ENCODE data around the gene KRTAP4-8. TPM values are rescaled to one million over a fixed set of nuclear protein-coding genes. Genes with fewer than 3 reads are reported as not detected.
"Not testable (repeated sequence)": the region's sequence is repeated elsewhere in the genome, so short reads cannot be mapped to it uniquely, and the experiment has no call there.

KRTAP4-8 gene
- total RNA-seq, 1 donor from 2014 or later: not detected

- Histone ChIP-seq H3K36me3 (no peaks in the 10 kb centered on the region), H3K4me3 (no peak overlapping the region), H3K9me3 (no peaks in the 10 kb centered on the region), H3K27ac (no peak overlapping the region), H3K27me3 (no peaks in the 10 kb centered on the region), H3K4me1 (no peaks in the 10 kb centered on the region)
- no peak for DNase-seq
- ATAC-seq: no peak
- TF ChIP-seq CTCF (IDR thresholded peaks at IDR 0.05): no peak
- intact Hi-C loops (cut with DNase I): no loop called here
Measured at GRCh38 chr17:41098481-41098880, 539 bp upstream of the KRTAP4-8 start.

DNA sequence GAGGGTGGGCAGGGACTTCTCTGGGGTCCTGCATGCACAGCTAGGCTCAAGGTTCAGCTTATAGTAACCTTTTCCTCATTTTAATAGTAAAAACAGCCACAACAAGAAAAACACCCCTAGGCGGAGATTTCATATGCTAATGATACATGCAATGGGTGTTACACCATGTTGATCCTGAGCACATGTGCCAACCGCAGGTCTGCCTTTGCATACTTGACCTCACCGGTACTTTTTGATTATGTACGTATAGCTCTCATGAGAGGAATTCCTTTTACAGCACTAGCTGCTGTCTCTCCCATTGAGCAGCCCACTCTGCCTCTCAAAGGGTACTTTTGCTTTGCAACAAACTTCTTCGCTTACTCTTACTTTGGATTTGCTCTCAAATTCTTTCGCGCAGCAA, 1.9 kb downstream of the KRTAP4-8 start:
- Histone ChIP-seq H3K27me3 (no peaks in the 10 kb centered on the region), H3K9me3 (no peaks in the 10 kb centered on the region), H3K4me1 (no peaks in the 10 kb centered on the region), H3K4me3 (no peak overlapping the region), H3K36me3 (no peaks in the 10 kb centered on the region), H3K27ac (no peak overlapping the region)
- intact Hi-C loops (cut with DNase I): no loop called here
- no peak for ATAC-seq
- no peak for TF ChIP-seq CTCF (IDR thresholded peaks at IDR 0.05)
- DNase-seq: no peak

DNA sequence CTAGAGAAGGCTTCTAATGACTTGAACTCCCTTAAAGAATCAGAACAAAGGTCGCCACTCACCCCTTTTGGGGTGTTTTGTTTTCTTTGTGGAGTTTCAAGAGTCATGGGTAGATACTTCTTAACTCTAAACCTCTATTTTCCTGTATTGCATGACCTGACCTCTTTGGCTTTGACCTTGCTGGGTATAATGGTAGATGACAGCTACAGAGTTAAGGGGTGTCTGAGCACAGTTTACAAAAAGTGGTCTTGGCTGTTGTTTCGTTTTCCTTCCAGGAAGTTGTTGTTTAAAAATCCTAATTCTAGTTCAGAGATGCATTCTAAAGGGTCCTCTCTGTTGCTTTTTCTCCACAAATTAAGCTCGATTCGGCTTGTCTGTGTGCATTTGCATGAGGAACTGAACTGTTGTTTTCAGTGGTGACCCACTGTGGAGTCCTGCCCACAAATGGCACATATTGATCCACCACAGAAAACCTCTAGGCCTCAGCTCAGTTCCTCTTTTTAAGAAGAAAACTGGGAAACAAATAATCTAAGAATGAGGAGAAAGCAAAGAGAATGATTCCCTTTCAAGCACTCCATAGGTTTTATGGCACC, 9.1 kb downstream of the KRTAP4-8 start:
- H3K36me3 ChIP-seq; H3K9me3 ChIP-seq; ATAC-seq; H3K27ac ChIP-seq; H3K27me3 ChIP-seq; intact Hi-C loops (cut with DNase I); DNase-seq; H3K4me1 ChIP-seq; H3K4me3 ChIP-seq: not testable (repeated sequence)

DNA sequence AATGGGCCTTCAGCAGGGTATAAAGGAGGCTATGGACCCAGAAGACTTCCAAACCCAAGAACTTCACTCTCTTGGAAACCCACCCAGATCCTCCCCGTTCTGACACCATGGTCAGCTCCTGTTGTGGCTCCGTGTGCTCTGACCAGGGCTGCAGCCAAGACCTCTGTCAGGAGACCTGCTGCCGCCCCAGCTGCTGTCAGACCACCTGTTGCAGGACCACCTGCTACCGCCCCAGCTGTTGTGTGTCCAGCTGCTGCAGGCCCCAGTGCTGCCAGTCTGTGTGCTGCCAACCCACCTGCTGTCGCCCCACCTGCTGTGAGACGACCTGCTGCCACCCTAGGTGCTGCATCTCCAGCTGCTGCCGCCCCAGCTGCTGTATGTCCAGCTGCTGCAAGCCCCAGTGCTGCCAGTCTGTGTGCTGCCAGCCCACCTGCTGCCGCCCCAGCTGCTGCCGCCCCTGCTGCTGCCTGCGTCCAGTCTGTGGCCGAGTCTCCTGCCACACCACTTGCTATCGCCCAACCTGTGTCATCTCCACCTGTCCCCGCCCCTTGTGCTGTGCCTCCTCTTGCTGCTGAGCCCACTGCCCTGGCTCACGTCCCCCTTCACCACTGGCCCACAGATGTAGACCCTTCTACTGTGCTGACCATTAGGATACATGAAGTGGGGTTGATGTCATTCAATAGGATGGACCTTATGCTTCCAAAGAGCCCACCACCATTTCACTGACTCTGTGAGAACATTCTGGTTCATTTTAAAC, 13.7 kb downstream of the KRTAP4-8 start, which contains the start of gene KRTAP4-7:
TSS of gene KRTAP4-7 (plus strand) at position 51 of the 757 bp plus-strand sequence. CDS start at position 108, 57 bp downstream.
- intact Hi-C loops (cut with DNase I); H3K4me3 ChIP-seq; H3K27me3 ChIP-seq; H3K27ac ChIP-seq; H3K9me3 ChIP-seq; H3K36me3 ChIP-seq; ATAC-seq; DNase-seq; H3K4me1 ChIP-seq: not testable (repeated sequence)

DNA sequence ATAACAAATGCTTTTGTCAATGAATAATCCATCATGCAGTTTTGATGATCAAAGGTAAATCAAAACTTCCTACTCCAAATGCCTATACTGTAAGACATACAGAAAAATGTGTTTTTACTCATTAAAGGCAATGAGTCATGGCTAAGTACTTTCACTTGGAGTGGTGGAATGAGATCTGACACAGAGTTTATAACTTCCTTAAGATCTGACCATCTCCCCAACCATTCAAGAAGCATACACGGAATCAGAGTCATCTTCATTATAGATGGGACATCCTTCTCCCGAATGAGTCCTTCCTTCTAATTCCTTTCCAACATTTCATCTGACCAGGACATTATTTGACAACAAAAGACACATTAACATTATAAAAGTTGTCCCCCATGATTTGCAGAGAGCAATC, 14.5 kb downstream of the KRTAP4-8 start:
- H3K4me3 ChIP-seq; H3K27ac ChIP-seq; H3K27me3 ChIP-seq; DNase-seq; H3K4me1 ChIP-seq; ATAC-seq; intact Hi-C loops (cut with DNase I); H3K9me3 ChIP-seq; H3K36me3 ChIP-seq: not testable (repeated sequence)

DNA sequence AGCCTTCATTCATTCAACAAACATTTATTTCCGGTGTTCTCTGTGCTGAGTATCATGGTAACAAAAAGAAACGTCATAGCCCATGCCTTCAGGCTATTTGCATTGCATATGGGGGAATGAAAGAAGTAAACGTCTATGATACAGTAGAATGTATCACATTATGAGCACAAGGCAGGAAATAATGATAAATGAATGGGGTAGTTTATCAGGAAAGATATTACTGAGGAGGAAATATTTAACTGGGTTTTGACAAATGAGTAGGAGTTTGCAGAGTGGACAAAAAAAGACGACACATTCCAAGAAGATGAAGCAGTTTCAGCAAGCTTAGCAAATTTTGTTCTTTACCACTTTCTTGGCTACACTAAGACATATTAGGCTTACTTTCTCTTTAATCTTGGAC, 15.3 kb downstream of the KRTAP4-8 start:
- DNase-seq (no peak), ATAC-seq (no peak)
- no peaks in the 10 kb centered on the region for H3K4me1 ChIP-seq
- intact Hi-C loops (cut with DNase I): no loop called here
- no peaks in the 10 kb centered on the region for H3K27me3 ChIP-seq
- no peak for TF ChIP-seq CTCF (IDR thresholded peaks at IDR 0.05)
- H3K9me3 ChIP-seq: no peaks in the 10 kb centered on the region
- no peak overlapping the region for H3K27ac ChIP-seq
- H3K36me3 ChIP-seq: no peaks in the 10 kb centered on the region
- H3K4me3 ChIP-seq: no peak overlapping the region

DNA sequence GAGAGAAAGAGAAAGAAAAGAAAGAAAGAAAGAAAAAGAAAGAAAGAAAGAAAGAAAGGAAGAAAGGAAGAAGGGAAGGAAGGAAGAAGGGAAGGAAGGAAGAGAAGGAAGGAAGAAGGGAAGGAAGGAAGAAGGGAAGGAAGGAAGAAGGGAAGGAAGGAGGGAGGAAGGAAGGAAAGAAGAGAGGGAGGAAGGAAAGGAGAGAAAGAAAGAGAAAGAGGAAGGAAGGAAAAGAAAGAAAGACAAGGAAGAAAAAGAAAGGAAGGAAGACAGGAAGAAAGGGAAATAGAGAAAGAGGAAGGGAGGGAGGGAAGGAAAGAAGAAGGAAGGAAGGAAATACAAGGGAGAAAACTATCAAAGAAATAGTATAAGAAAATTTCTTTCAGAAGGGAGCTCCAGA, 21.2 kb downstream of the KRTAP4-8 start:
- Histone ChIP-seq H3K36me3 (no peaks in the 10 kb centered on the region), H3K4me1 (no peaks in the 10 kb centered on the region), H3K4me3 (no peak overlapping the region), H3K9me3 (no peaks in the 10 kb centered on the region), H3K27me3 (no peaks in the 10 kb centered on the region), H3K27ac (no peak overlapping the region)
- ATAC-seq: no peak
- intact Hi-C loops (cut with DNase I): no loop called here
- no peak for DNase-seq
- TF ChIP-seq CTCF (IDR thresholded peaks at IDR 0.05): no peak
